Fibroblast of the aortic adventitia (primary cell): Measurements from ENCODE around the gene KRI1. TPM values are rescaled to one million over a fixed set of nuclear protein-coding genes. Genes with fewer than 3 reads are reported as not detected.

ENCODE experiments used
- DNase-seq: peaks from one replicate; pipeline ENCODE4 v3.0.0-alpha.2; 2010; ENCODE audit warnings: low read depth
- H3K4me3 ChIP-seq: 2 replicates; pipeline ENCODE4 v1.5.1; 2011; ENCODE audit warnings: low read depth, mild to moderate bottlenecking, control low read depth, low read length, moderate library complexity
- CTCF ChIP-seq: IDR thresholded peaks from 2 replicates; pipeline ENCODE4 v1.5.1; 2011; ENCODE audit warnings: mild to moderate bottlenecking, low read length, control low read depth, inconsistent platforms; ENCODE audit not compliant: insufficient read depth
- total RNA-seq: library from RNA; depleted of rRNA; stranded (reverse); fragments of >200 nt; gene quantifications from 2 replicates; pipeline ENCODE4 v1.2.3, GENCODE V29; 2012; ENCODE audit warnings: low replicate concordance

Gene KRI1
- total RNA-seq, 1 donor: 11.1 TPM

DNA sequence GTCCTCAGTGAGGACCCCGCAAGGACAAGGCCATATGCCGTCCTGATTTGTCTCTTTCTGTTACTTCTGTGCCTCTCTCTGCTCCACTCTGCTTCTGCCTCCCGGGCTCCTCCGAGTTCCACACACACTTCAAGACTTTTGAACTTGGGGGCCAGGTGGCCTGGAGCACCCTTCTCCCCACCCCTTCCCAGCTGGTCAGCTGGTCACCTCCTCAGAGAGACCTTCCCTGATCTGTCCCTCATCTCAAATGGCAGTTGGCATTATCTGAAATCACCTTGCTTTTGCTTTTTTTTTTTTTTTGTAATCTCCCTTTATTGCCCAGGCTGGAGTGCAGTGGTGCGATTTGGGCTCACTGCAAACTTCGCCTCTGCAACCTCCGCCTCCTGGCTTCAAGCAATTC, 46.4 kb downstream of the KRI1 start:
- H3K4me3 ChIP-seq: no peak overlapping the region
- no peak for TF ChIP-seq CTCF
- DNase-seq: no peak

DNA sequence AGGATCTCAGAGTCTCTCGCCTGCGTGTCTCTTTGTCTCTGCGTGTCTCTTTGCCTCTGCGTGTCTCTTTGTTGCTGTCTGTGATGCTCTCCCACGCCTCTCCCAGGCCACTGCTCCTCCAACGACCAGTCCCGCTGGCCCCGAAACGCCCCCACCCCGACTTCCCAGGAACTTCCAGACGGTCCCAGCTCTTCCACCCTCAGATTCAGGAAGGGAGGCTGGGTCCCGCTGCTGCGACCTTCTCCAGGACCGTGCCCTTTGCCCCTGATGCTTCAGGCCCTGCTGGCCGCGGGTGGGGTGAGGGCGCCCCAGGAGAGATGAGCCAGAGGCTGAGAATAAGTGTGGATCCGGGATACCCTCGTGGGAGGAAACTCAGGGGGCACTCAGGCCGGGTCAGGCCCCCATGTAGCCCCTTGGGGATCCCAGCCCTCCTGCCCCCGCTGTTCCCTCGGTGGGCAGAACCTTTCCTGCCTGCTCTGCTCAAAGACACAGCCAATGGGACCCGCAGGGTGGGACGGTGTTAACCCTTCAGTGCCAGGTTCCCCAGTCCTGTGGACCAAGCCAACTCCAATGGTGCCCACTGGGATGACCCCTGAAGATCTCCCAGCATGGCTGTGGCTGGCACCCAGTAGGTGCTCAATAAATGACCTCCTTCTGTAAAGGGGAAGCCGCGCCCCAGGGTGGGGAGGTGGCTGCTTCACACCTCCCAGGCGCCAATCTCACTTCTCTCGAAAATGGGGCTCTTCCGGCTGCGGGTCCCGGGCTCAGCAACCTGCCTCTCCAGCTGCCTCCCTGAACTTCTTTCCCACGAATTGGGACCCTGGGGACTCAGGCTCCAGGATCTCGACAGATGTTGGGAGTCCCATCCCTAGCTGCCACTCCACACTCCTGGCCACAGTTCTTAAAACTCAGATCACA, 47.1 kb downstream of the KRI1 start:
- no peak for DNase-seq
- no peak overlapping the region for H3K4me3 ChIP-seq
- TF ChIP-seq CTCF: no peak

- peak overlapping the region; percentile 33 for H3K4me3 ChIP-seq
- TF ChIP-seq CTCF: no peak
- no peak for DNase-seq
Observed at GRCh38 chr19:10517760-10518443, 47.9 kb downstream of the KRI1 start.

DNA sequence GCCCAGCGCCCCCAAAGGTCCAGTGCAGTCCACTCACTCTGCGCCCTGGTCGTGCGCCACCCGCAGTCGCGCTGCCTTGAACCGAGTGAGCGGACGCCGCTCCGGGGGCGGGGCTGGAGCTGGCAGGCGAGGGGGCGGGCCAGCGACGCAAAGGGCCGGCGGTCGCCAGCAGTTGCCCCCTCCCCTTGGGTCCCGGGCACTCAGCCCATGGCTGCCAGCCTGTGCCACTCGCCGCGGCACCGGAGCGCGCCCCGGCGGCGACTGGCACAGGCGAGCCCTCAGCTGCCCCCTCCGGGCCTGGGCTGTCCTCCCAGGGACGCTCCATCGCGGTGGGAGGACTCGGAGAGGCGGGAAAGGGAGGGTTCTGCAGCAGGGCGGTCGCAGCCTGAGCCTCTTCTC, 48.5 kb downstream of the KRI1 start, which contains the start of gene S1PR5:
Gene S1PR5 (minus strand): TSS at position 87 of the 399 bp plus-strand sequence. CDS start 2,436 bp downstream, outside the sequence.
- no peak for DNase-seq
- peak within 1 kb of the TSS; percentile 33 for H3K4me3 ChIP-seq
- no peak for TF ChIP-seq CTCF

GRCh38 chr19:10516671-10517286, 49.0 kb downstream of the KRI1 start:
- no peak for TF ChIP-seq CTCF
- H3K4me3 ChIP-seq: peak overlapping the region; percentile 22
- no peak for DNase-seq

GRCh38 chr19:10516064-10516385, 49.8 kb downstream of the KRI1 start:
- DNase-seq: no peak
- TF ChIP-seq CTCF: no peak
- no peak overlapping the region for H3K4me3 ChIP-seq
